Measurements from ENCODE around the gene CBFA2T3.
A peak's percentile ranks its signal among the peaks of the same experiment; 100 is the strongest.

CBFA2T3 gene

DNA sequence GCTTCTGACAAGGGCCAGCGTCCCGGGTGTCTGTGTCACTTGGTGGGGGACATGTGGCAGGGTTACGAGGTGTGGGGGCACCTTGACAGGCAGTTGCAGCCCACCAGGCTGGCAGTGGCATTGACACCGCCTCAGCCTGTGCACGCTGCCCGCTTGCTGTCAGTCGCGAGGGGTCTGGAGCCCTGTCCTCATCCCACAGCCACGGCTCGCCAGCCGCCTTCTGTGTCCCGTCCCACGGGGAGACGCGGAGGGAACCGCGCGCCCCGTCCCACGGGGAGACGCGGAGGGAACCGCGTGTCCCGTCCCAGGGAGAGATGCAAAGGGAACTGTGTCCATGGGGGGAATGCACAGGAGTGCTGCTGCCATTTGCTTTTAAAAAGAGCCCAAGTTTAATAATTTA, 114.0 kb downstream of the CBFA2T3 start:
- TF ChIP-seq, protein P1, sequence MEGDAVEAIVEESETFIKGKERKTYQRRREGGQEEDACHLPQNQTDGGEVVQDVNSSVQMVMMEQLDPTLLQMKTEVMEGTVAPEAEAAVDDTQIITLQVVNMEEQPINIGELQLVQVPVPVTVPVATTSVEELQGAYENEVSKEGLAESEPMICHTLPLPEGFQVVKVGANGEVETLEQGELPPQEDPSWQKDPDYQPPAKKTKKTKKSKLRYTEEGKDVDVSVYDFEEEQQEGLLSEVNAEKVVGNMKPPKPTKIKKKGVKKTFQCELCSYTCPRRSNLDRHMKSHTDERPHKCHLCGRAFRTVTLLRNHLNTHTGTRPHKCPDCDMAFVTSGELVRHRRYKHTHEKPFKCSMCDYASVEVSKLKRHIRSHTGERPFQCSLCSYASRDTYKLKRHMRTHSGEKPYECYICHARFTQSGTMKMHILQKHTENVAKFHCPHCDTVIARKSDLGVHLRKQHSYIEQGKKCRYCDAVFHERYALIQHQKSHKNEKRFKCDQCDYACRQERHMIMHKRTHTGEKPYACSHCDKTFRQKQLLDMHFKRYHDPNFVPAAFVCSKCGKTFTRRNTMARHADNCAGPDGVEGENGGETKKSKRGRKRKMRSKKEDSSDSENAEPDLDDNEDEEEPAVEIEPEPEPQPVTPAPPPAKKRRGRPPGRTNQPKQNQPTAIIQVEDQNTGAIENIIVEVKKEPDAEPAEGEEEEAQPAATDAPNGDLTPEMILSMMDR (conservative IDR thresholded peaks at IDR 0.05), result no peak
- no peak for TF ChIP-seq ZFX (IDR thresholded peaks at IDR 0.05)
- no peak overlapping the region for H3K27ac ChIP-seq

DNA sequence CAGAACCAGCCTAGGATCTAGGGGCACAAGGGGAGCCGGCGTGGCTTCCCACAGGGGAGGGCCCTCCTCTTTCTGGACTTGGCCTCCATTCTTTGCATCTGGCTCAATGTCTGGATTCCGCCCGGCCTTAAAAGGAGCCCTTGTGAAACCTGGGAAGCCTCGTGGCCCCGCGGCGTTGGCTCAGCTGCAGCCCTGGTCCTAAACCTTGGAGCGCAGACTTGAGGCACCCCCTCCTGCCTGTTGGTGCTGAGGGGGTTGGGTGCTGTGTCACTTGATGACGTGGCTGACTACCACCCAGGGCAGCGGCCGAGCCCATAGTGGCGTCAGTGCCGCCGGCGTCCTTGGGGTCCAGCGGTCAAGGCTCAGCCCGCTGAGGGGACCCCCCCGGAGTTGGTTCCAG, 115.6 kb downstream of the CBFA2T3 start:
- no peak overlapping the region for H3K27ac ChIP-seq
- TF ChIP-seq, protein P1 (conservative IDR thresholded peaks at IDR 0.05), result no peak
- TF ChIP-seq ZFX (IDR thresholded peaks at IDR 0.05), result no peak

DNA sequence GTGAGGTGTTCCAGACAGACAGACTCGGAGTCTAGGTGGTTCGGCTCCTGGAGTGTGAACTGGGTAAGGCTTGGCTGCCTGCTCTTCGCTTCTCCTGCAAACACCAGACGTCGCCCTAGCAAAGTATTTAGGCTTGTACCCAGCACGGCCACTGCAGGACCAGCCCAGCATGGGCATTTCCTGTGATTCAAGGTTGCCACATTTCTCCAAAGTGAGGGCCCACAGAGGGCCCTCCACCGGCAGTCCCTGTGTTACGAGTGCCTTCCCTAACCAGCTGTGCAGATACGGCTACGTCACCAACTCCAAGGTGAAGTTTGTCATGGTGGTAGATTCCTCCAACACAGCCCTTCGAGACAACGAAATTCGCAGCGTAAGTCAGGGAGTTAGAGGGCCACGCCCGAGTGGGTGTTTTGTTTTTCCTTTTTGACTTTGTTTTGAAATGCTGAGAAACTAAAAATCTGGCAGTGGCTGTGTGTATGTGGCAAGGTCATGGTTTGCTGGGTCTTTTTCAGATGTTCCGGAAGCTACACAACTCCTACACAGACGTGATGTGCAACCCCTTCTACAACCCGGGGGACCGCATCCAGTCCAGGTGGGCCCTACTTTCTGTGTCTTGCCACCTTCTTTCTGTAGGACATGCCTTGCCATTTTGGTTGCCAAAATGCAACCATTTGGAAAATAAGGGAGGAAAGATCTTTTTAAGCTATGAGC, 117.5 kb downstream of the CBFA2T3 start:
- no peak overlapping the region for H3K27ac ChIP-seq
- TF ChIP-seq ZFX (IDR thresholded peaks at IDR 0.05), result no peak

DNA sequence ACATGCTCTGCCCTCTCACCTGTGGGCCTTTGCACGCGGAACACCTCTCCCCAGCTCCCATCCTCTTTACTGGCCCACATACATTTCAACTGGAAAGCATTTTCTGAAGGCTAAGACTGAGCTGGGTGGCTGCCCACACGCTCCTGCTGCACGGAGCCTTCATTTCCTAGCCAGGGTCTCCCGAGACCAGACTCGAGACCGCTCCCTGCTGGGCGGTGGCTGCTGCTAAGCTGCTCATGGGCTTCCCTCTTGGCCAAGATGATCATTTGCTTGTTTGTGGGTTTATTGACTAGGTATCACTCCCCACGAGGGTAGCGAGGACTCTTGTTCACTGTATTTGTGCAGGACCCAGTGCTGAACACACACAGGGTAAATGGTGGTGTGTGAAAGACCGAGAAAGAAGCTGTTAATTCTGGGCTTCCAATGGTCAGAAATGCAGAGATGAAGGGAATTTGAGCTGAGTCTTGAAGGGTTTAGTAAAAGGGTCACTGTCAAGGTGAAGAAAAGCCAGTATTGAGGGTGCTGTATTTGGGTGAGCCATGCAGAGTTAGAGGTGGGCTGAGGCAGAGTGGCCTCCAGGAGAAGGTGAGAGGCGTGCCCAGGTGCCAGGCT, 119.2 kb downstream of the CBFA2T3 start:
- peak overlapping the region; percentile 86 for H3K27ac ChIP-seq
- TF ChIP-seq ZFX (IDR thresholded peaks at IDR 0.05), result no peak
- TF ChIP-seq, protein P1 (conservative IDR thresholded peaks at IDR 0.05), result peak; percentile 85

DNA sequence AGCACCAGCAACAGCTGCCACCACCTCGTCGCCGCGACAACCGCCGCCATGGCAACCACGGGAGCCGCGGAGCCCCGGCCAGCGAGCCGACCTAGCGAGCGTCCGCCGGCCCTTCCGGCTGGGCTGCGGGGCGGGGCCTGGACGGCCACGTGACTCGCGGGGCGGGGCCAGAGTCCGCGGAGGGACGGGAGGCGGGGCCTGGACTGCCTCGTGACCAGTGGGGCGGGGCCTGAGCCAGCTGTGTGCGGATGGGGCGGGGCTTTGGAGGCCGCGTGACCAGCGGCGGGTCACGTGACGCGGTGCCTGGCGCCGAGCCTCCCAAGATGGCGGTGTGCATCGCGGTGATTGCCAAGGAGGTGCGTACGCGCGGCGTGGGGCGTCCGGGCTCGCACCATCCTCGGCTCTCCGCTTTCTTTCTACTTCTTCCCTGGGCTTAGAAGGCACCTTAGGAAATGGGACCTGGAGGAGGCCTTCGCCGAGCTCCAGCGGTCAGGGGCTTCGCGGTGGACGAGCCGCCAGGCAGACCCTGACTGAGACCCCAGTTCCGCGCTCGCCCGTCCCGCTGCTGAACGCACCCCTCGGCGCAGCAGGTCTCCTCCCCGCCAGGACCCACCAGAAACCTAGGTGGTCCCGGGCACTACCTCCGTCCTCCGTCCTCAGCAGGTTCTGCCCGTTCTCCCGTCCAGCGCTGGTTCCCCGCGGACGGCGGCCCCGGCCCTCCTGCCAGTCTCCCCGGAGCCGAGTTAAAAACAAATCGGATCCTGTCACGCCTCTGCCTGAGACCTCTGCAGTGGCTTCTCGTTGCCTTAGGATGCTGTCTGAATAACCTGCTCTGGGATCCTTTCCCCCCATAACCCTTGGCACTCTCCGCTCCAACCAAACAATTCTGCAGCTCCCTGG, 119.9 kb downstream of the CBFA2T3 start, which contains the start of the genes GALNS and TRAPPC2L:
Gene GALNS, minus strand, starts transcription at position 120 of the 900 bp plus-strand sequence. Its CDS starts 70 bp downstream, at position 50.
Gene TRAPPC2L, plus strand, starts transcription at position 300 of the 900 bp plus-strand sequence. Its CDS starts 24 bp downstream, at position 324.
- TF ChIP-seq, protein P1 (conservative IDR thresholded peaks at IDR 0.05), result no peak
- no peak for TF ChIP-seq ZFX (IDR thresholded peaks at IDR 0.05)
- peak within 1 kb of the TSS; percentile 86 for H3K27ac ChIP-seq

DNA sequence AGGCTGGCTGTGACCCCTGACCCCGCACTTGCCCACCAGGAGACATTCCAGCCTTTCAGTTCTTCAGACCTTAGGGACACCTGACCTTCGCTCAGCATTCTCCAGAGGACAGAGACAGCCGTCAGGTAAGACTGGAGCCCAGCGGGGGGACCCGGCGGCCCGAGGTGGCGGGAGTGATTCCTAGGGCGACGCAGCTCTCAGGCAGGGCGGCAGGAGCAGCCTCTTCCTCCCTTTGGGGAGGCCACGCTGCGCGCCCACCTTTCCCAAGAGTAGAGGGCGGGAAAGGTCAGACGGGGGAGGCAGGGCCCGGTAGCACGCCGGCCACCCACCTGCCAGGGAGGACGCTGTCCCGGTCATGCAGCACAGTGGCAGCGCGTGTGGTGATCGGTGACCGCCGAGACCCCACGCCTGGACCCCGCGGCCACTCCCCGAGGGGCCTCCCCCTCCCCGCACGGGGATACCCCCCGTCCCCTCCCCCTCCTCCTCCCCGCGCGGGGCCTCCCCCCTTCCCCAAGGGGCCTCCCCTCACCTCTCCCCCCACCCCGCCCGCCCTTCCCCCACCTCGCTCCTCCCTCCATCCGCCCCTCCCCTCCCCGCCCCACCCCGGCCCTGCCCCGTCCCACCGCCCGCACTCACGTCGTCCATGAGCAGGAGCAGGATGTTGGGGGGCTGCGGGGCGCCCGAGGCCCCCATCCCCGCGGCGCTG, 120.7 kb downstream of the CBFA2T3 start:
- peak overlapping the region; percentile 86 for H3K27ac ChIP-seq
- no peak for TF ChIP-seq ZFX (IDR thresholded peaks at IDR 0.05)
- TF ChIP-seq, protein P1 (conservative IDR thresholded peaks at IDR 0.05), result no peak

DNA sequence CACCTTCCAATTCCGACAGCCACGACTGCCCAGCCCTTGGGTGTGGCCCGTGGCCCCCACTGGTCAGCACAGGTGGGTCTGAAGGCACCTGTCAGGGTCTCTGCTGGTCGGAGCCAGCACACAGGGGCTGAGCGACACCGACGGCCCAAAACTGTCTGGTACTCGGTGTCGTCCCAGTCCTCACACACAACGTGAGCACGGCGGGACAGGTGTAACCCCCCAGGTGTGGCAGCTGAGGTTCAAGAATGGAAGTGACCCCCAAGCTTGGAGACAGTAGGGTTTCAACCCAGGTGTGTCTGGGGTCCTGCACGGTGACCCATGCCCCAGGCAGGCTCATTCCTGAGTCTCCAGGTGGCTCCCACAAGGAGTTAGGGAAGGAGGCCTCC, 121.3 kb downstream of the CBFA2T3 start:
- H3K27ac ChIP-seq, result peak overlapping the region; percentile 86; the same call in 1 of the 2 replicates
- TF ChIP-seq ZFX (IDR thresholded peaks at IDR 0.05), result no peak
- TF ChIP-seq, protein P1 (conservative IDR thresholded peaks at IDR 0.05), result no peak
